Skeletal muscle satellite cell (primary cell): ENCODE results near the gene BRD7.

Experiments used
- H3K27me3 ChIP-seq: 2 replicates; pipeline ENCODE4 v1.7.0; 2013; ENCODE audit warnings: low read length; ENCODE audit not compliant: control insufficient read depth, insufficient read depth
- H3K36me3 ChIP-seq: 2 replicates; pipeline ENCODE4 v1.7.0; 2013; ENCODE audit warnings: mild to moderate bottlenecking, control low read depth, low read length; ENCODE audit not compliant: insufficient read depth
- H3K4me1 ChIP-seq: 2 replicates; pipeline ENCODE4 v1.7.0; 2013; ENCODE audit warnings: low read length; ENCODE audit not compliant: control insufficient read depth, insufficient read depth
- H3K4me2 ChIP-seq: 2 replicates; pipeline ENCODE4 v1.7.0; 2013; ENCODE audit warnings: mild to moderate bottlenecking, low read length
- H3K4me3 ChIP-seq: 2 replicates; pipeline ENCODE4 v1.7.0; 2013; ENCODE audit warnings: low read length
- H3K9ac ChIP-seq: 2 replicates; pipeline ENCODE4 v1.7.0; 2013; ENCODE audit warnings: mild to moderate bottlenecking, low read depth, low read length, moderate library complexity
- H3K9me3 ChIP-seq: replicated peaks from 2 replicates; pipeline ENCODE4 v1.7.0; 2013; ENCODE audit warnings: mild to moderate bottlenecking, control low read depth, low read length

BRD7 gene

DNA sequence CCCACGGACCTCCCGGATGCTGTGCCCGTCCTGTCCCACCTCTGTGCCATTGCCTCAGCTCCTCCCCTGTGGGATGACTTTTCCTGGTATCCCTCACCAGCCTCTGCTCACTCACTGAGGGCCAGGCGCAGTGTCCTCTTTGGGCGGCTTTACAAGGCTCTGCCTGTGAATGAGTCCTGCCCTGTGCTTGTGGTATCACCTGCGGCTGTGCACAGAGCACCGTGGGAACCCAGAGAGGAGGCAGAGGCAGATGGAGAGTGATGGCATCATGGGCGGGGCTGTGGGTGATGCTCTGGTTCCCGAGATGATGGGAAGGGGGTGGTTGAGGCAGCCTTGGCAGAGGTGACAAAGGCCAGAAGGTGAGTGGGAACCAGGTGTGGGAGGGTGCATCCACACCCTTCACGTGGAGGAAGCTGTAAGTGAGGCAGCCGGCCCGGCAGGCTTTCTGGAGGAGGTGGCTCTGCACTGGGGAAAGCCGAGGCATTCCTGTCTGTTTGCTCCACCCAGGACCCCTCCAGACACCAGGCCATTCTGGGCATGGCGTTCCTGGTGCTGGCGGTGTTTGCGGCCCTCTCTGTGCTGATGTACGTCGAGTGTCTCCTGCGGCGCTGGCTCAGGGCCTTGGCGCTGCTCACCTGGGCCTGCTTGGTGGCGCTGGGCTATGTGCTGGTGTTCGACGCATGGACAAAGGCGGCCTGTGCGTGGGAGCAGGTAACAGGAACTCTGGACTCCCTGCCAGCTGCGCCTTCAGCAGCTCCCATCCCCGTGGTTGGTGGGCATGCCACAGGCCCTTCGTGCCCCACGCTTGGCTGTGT is 78.6 kb downstream of the BRD7 start:
- H3K36me3 ChIP-seq: peaks cover 65% of the 10 kb centered on the region
- no peaks in the 10 kb centered on the region for H3K27me3 ChIP-seq
- no peak overlapping the region for H3K4me3 ChIP-seq
- no peaks in the 10 kb centered on the region for H3K9me3 ChIP-seq
- H3K4me1 ChIP-seq: peaks cover 8% of the 10 kb centered on the region
- no peak overlapping the region for H3K9ac ChIP-seq
- no peak overlapping the region for H3K4me2 ChIP-seq

DNA sequence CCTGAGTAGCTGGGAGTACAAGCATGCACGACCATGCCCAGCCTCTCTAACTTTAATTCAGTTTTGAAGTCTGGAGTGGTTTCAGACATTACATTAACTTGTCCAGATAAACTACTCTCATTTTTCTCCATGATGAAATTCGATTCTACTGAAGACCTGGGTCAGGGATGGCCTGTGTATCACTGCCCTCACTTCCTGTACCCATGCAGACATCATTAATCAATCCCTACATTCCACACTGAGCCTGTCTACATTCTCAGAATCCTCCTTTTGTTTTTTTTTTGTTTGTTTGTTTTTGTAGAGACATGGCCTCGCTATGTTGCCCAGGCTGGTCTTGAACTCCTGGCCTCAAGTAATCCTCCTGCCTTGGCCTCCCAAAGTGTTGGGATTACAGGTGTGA is 79.9 kb downstream of the BRD7 start:
- Histone ChIP-seq H3K9me3 (no peaks in the 10 kb centered on the region), H3K27me3 (no peaks in the 10 kb centered on the region), H3K4me1 (peaks cover 18% of the 10 kb centered on the region), H3K4me3 (no peak overlapping the region), H3K9ac (no peak overlapping the region), H3K4me2 (no peak overlapping the region), H3K36me3 (peaks cover 62% of the 10 kb centered on the region)

DNA sequence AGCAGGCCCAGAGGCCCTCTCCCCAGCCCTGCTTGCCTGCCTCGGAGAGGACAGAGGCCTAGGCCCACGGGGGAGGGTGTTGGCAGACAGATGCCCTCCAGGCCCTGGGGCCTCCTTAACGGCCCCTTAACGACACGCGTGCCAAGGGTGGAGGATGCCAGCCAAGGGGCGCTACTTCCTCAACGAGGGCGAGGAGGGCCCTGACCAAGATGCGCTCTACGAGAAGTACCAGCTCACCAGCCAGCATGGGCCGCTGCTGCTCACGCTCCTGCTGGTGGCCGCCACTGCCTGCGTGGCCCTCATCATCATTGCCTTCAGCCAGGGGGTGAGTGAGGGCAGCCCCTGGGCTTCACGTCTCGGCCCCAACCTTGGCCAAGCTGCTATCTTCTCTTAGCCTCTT is 80.8 kb downstream of the BRD7 start:
- H3K9me3 ChIP-seq: no peaks in the 10 kb centered on the region
- H3K27me3 ChIP-seq: no peaks in the 10 kb centered on the region
- H3K36me3 ChIP-seq: peaks cover 53% of the 10 kb centered on the region
- no peak overlapping the region for H3K9ac ChIP-seq
- no peak overlapping the region for H3K4me3 ChIP-seq
- H3K4me2 ChIP-seq: no peak overlapping the region
- peaks cover 27% of the 10 kb centered on the region for H3K4me1 ChIP-seq

DNA sequence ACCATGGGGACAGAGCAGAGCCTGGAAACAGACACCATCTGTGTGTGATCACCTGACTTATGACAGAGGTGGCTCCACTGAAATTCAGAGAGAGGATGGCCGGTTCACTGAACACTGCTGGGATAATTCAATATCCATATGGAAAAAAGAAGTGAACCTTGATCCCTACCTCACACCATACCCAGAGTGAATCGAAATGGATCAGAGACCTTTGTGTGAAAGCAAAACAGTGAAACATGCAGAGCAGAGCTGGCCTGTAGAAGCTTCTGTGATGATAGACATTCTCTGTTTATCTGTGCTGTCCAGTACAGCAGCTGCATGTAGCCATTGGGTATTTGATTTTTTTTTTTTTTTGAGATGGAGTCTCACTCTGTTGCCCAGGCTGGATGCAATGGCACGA is 82.1 kb downstream of the BRD7 start:
- Histone ChIP-seq H3K27me3 (no peaks in the 10 kb centered on the region), H3K4me2 (no peak overlapping the region), H3K4me3 (no peak overlapping the region), H3K9me3 (no peaks in the 10 kb centered on the region), H3K36me3 (peaks cover 41% of the 10 kb centered on the region), H3K4me1 (peaks cover 40% of the 10 kb centered on the region), H3K9ac (no peak overlapping the region)

DNA sequence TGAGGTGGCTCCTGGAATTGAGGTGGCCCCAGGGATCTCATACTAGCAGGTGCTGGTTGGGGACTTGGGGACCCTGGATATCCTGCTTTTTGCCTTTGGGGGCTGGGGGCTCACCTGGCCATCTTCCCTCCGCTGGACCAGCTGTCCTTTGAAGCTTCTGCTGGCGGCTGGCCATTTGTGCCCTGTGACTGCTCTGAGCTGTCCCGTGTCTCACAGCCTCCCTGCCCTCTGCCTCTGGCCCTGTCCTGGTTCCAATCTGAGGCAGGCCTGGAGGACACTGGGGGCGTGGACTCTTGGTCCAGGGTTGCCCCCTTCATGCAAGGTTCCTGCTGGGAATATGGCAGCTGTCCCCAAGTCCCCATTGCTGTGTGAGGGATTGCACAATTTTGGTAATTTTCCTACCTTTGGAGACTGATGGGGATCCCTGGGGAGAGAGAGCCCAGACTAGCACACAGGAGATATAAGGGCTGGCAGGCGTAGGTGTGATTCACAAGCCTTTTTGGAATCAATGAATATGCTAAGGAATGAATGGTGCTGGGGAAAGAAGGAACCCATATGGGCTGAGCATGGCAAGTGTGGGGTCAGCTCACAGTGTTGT is 83.3 kb downstream of the BRD7 start:
- no peaks in the 10 kb centered on the region for H3K27me3 ChIP-seq
- H3K4me1 ChIP-seq: peaks cover 47% of the 10 kb centered on the region
- peaks cover 40% of the 10 kb centered on the region for H3K36me3 ChIP-seq
- no peak overlapping the region for H3K4me2 ChIP-seq
- H3K9ac ChIP-seq: no peak overlapping the region
- no peaks in the 10 kb centered on the region for H3K9me3 ChIP-seq
- H3K4me3 ChIP-seq: no peak overlapping the region

DNA sequence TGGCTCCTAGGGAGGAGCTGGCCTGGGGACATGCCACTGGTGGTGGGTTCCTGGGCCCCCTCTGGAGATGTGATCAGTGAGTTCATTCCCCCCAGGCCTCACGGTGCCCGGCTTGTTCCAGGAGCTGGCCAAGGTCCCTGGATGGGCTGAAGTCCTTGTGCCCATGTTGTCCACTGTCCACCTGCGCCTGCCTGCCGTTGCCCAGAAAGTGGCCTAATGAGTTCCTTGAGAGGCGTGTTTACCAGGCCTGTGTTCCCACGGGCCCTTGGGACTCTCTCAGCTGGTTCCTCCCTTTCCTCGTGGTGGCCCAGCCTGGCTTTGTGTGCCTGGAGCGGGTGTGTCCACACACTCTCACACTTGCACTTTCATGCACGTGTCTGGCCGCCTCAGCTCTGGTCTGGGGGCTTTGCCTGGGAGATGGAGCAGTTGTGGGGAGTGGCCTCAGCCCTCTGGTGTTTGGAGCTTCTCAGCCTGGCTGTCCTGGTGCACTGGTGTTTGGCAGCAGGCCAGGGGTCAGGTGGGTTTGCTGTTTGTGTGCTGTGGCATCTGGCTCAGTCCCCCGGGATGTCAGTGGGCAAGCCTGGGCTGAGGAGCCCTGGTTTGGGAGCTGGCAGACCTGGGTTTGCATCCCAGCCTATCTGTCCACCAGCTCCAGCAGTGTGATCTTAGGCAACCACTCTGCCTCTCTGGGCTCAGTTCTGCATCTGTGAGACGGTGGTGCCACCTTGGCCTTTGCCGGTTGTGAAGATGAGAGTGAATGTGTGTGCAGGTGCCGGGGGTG is 84.5 kb downstream of the BRD7 start:
- Histone ChIP-seq H3K27me3 (no peaks in the 10 kb centered on the region), H3K36me3 (peaks cover 30% of the 10 kb centered on the region), H3K9me3 (no peaks in the 10 kb centered on the region), H3K4me1 (peaks cover 47% of the 10 kb centered on the region), H3K4me2 (no peak overlapping the region), H3K9ac (no peak overlapping the region), H3K4me3 (no peak overlapping the region)

DNA sequence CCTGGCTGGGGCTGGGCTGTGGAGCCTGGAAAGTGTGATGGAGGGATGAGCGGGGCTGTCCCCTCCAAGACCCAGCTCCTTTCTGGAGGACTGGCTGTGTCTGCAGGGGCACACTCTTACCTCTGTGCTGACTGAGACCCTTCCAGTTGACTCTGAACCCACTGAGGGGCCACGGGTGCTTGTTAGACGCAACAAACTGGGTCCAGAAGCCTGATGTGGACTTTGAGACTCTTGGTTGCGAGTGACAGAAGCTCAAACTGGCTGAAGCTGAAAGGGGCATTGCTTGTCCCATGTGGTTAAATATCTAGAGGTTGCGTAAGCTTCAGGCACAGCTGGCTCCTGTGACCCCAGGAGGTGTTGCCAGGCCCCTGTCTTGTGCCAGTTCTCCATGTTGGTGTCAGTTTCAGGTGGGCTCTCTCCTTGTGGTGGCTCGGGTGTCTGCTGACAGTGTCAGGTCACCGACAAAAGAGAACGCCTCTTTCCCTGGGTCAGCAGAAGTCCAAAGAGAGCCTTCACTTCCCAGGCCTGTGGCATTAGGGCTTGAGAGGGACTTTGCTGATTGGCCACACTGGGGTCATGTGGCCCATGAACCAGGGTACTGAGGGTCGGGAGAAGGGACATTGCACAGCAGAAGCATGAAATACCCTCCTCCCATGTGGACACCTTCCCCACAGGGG is 85.7 kb downstream of the BRD7 start:
- Histone ChIP-seq H3K4me3 (no peak overlapping the region), H3K9me3 (no peaks in the 10 kb centered on the region), H3K9ac (no peak overlapping the region), H3K27me3 (no peaks in the 10 kb centered on the region), H3K36me3 (peaks cover 18% of the 10 kb centered on the region), H3K4me2 (no peak overlapping the region), H3K4me1 (peaks cover 52% of the 10 kb centered on the region)

DNA sequence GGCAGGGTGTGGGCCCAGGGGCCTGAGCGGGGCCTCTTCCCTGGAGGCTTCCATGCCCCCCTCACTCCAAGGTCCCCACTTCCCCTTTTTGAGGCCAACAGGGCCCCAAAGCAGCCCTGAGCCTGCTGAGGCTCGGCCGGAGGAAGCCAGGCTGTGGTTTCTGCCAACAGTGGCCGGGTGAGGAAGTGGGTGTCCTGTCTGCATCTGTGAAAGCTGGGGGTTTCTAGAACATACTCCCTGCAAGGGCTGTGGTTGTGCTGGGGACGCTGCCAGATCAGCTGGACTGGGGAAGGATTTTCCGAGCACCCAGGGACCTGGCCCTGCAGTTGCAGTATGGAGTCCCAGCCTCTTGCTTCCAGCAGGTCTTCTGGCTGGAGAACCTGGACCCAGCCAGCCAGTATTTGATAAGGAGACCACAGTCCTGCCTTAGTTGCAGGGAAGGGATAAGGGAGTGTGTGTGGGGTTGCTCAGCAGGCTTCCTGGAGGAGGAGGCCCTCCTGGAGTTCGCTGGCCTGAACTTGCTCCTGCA is 86.7 kb downstream of the BRD7 start:
- Histone ChIP-seq H3K9ac (peak overlapping the region; percentile 48), H3K4me1 (peaks cover 52% of the 10 kb centered on the region)

DNA sequence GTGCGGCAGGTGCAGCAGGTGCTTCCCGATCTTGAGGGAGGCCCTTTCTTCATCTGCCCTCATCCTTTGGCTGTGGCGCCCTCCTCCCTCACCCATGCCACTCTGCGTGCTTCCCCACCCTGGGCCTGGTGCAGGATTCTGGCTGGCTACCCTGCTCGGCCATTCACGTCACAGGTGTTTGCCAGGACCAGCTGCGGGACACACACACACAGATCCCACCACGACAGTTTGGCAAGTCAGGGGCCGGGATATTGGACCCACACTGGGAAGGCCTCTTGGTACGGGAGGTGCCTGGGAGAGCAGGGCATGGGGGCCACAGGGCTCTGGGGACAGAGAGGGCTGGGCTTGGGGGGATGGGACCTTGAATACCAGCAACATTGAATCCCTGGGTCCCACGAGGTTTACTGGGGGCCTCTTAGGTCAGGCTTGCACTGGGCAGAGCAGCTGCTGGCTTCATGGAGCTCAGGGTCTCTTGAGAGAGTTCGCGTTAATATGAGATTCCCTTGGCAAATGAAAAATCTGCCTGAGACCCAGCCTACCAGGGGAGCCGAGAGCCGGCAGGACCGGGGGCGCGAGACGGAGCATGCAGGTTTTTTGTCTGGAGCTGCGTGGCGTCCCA is 87.3 kb downstream of the BRD7 start:
- peaks cover 19% of the 10 kb centered on the region for H3K36me3 ChIP-seq
- peak overlapping the region; percentile 42 for H3K4me2 ChIP-seq
- peak overlapping the region; percentile 48 for H3K9ac ChIP-seq
- peaks cover 52% of the 10 kb centered on the region for H3K4me1 ChIP-seq
- H3K4me3 ChIP-seq: no peak overlapping the region
- H3K9me3 ChIP-seq: no peaks in the 10 kb centered on the region
- H3K27me3 ChIP-seq: no peaks in the 10 kb centered on the region

More for the DNA sequence above, 86.7 kb downstream of the BRD7 start:
- Histone ChIP-seq H3K9me3 (no peaks in the 10 kb centered on the region), H3K4me2 (peak overlapping the region; percentile 42), H3K36me3 (peaks cover 19% of the 10 kb centered on the region), H3K27me3 (no peaks in the 10 kb centered on the region), H3K4me3 (no peak overlapping the region)

DNA sequence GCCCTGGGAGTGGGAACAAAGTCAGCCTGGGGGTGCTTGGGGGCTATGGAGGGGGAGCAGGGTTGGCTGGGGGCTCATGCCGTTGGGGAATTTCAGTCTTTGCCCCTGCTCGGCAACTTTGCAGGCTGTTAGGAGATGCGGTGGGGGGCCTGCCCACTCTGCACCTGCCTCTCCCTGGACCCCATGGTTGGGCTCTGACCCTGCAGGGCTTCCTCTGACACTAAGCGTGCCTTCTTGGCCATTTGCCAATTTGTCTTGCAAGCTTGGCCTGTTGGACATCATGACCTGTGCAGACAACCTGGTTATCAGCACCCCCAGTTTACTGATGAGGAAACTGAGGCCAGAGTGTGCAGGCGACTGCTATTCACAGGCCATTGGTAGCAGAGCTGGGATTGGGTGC is 87.9 kb downstream of the BRD7 start:
- Histone ChIP-seq H3K9ac (no peak overlapping the region), H3K4me3 (no peak overlapping the region), H3K27me3 (no peaks in the 10 kb centered on the region), H3K4me2 (no peak overlapping the region), H3K36me3 (peaks cover 22% of the 10 kb centered on the region), H3K9me3 (no peaks in the 10 kb centered on the region), H3K4me1 (peaks cover 51% of the 10 kb centered on the region)

DNA sequence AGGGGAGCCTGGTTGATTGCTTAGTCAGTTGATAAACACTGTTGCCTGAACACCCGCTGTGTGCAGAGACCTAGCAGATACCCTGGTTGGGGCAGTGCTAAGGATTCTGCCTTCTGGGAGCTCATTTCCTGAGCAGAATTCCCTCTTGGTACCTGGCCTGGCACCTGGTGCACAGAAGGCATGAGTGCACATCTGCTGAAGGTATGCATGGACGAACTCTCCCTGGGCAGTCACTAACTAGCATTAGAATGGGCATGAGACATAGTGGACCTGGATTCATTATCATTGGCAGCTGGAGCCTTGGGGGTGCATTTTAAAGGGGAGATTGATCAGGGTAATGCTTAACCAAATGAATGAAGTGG is 89.3 kb downstream of the BRD7 start:
- Histone ChIP-seq H3K4me2 (no peak overlapping the region), H3K27me3 (no peaks in the 10 kb centered on the region), H3K4me1 (peaks cover 39% of the 10 kb centered on the region), H3K4me3 (no peak overlapping the region), H3K9me3 (no peaks in the 10 kb centered on the region), H3K36me3 (peaks cover 17% of the 10 kb centered on the region), H3K9ac (no peak overlapping the region)
